ENCODE measurements around the gene ZMAT3.

The ZMAT3 gene

GRCh38 chr3:179021119-179021903 is 50.3 kb downstream of the ZMAT3 start:
- no peak for DNase-seq
- Mint-ChIP-seq H3K4me3 (no peak overlapping the region), H3K27ac (no peak overlapping the region), H3K27me3 (no peaks in the 10 kb centered on the region), H3K9me3 (no peaks in the 10 kb centered on the region), H3K4me1 (peaks cover 27% of the 10 kb centered on the region), H3K36me3 (ENCODE audit: low read depth) (peaks cover 4% of the 10 kb centered on the region)
- no peak for ATAC-seq

- ATAC-seq (no peak), DNase-seq (no peak)
- Mint-ChIP-seq H3K9me3 (no peaks in the 10 kb centered on the region), H3K4me3 (no peak overlapping the region), H3K27me3 (no peaks in the 10 kb centered on the region), H3K27ac (no peak overlapping the region), H3K4me1 (peaks cover 37% of the 10 kb centered on the region), H3K36me3 (ENCODE audit: low read depth) (peaks cover 4% of the 10 kb centered on the region)
Observed at GRCh38 chr3:179020112-179020511, 51.5 kb downstream of the ZMAT3 start.

- H3K4me1 Mint-ChIP-seq: peaks cover 38% of the 10 kb centered on the region
- peaks cover 4% of the 10 kb centered on the region for H3K36me3 Mint-ChIP-seq (ENCODE audit: low read depth)
- no peak overlapping the region for H3K4me3 Mint-ChIP-seq
- ATAC-seq (no peak), DNase-seq (no peak)
- H3K9me3 Mint-ChIP-seq: no peaks in the 10 kb centered on the region
- H3K27me3 Mint-ChIP-seq: no peaks in the 10 kb centered on the region
- no peak overlapping the region for H3K27ac Mint-ChIP-seq
Observed at GRCh38 chr3:179018808-179019207, 52.8 kb downstream of the ZMAT3 start.

GRCh38 chr3:179016979-179017670 is 54.5 kb downstream of the ZMAT3 start:
- no peaks in the 10 kb centered on the region for H3K9me3 Mint-ChIP-seq
- H3K27ac Mint-ChIP-seq: peak overlapping the region; percentile 48
- DNase-seq: no peak
- H3K4me3 Mint-ChIP-seq: peak overlapping the region; percentile 37
- peaks cover 38% of the 10 kb centered on the region for H3K4me1 Mint-ChIP-seq
- H3K36me3 Mint-ChIP-seq (ENCODE audit: low read depth): peaks cover 4% of the 10 kb centered on the region
- H3K27me3 Mint-ChIP-seq: no peaks in the 10 kb centered on the region
- ATAC-seq: no peak

- Mint-ChIP-seq H3K4me3 (no peak overlapping the region), H3K9me3 (no peaks in the 10 kb centered on the region), H3K4me1 (peaks cover 27% of the 10 kb centered on the region), H3K36me3 (ENCODE audit: low read depth) (peaks cover 4% of the 10 kb centered on the region), H3K27me3 (peaks cover 3% of the 10 kb centered on the region), H3K27ac (no peak overlapping the region)
- ATAC-seq (peak; percentile 90), DNase-seq (peak; percentile 42)
Observed at GRCh38 chr3:179015551-179016020, 56.0 kb downstream of the ZMAT3 start.

- DNase-seq (no peak), ATAC-seq (no peak)
- Mint-ChIP-seq H3K4me1 (peaks cover 6% of the 10 kb centered on the region), H3K27ac (no peak overlapping the region), H3K36me3 (ENCODE audit: low read depth) (peaks cover 2% of the 10 kb centered on the region), H3K4me3 (no peak overlapping the region), H3K27me3 (peaks cover 22% of the 10 kb centered on the region), H3K9me3 (no peaks in the 10 kb centered on the region)
Observed at GRCh38 chr3:179005706-179006105, 65.9 kb downstream of the ZMAT3 start.

- H3K4me3 Mint-ChIP-seq: no peak overlapping the region
- ATAC-seq: no peak
- peaks cover 11% of the 10 kb centered on the region for H3K4me1 Mint-ChIP-seq
- no peaks in the 10 kb centered on the region for H3K9me3 Mint-ChIP-seq
- peaks cover 20% of the 10 kb centered on the region for H3K27me3 Mint-ChIP-seq
- H3K36me3 Mint-ChIP-seq (ENCODE audit: low read depth): peaks cover 2% of the 10 kb centered on the region
- no peak for DNase-seq
- no peak overlapping the region for H3K27ac Mint-ChIP-seq
Observed at GRCh38 chr3:179005213-179005612, 66.4 kb downstream of the ZMAT3 start.

GRCh38 chr3:179000659-179001058 is 71.0 kb downstream of the ZMAT3 start:
- H3K4me3 Mint-ChIP-seq: no peak overlapping the region
- no peaks in the 10 kb centered on the region for H3K9me3 Mint-ChIP-seq
- peaks cover 35% of the 10 kb centered on the region for H3K4me1 Mint-ChIP-seq
- H3K27ac Mint-ChIP-seq: peak overlapping the region; percentile 53
- peaks cover 6% of the 10 kb centered on the region for H3K27me3 Mint-ChIP-seq
- DNase-seq: no peak
- peaks cover 5% of the 10 kb centered on the region for H3K36me3 Mint-ChIP-seq (ENCODE audit: low read depth)
- ATAC-seq: no peak

- Mint-ChIP-seq H3K27me3 (peaks cover 5% of the 10 kb centered on the region), H3K4me3 (peak overlapping the region; percentile 47), H3K36me3 (ENCODE audit: low read depth) (peaks cover 5% of the 10 kb centered on the region), H3K4me1 (peaks cover 35% of the 10 kb centered on the region), H3K27ac (peak overlapping the region; percentile 86), H3K9me3 (no peaks in the 10 kb centered on the region)
- DNase-seq (no peak), ATAC-seq (peak; percentile 98)
Observed at GRCh38 chr3:179000144-179000543, 71.5 kb downstream of the ZMAT3 start.

GRCh38 chr3:178996399-178996798 is 75.2 kb downstream of the ZMAT3 start:
- no peak for DNase-seq
- peaks cover 34% of the 10 kb centered on the region for H3K4me1 Mint-ChIP-seq
- H3K9me3 Mint-ChIP-seq: peaks cover 7% of the 10 kb centered on the region
- no peak overlapping the region for H3K27ac Mint-ChIP-seq
- ATAC-seq: peak; percentile 57
- no peak overlapping the region for H3K4me3 Mint-ChIP-seq
- H3K27me3 Mint-ChIP-seq: peaks cover 2% of the 10 kb centered on the region
- H3K36me3 Mint-ChIP-seq (ENCODE audit: low read depth): peaks cover 2% of the 10 kb centered on the region

GRCh38 chr3:178990293-178990692 is 81.3 kb downstream of the ZMAT3 start:
- H3K4me1 Mint-ChIP-seq: no peaks in the 10 kb centered on the region
- peaks cover 56% of the 10 kb centered on the region for H3K9me3 Mint-ChIP-seq
- no peak overlapping the region for H3K27ac Mint-ChIP-seq
- H3K27me3 Mint-ChIP-seq: no peaks in the 10 kb centered on the region
- ATAC-seq (no peak), DNase-seq (no peak)
- H3K36me3 Mint-ChIP-seq (ENCODE audit: low read depth): peaks cover 52% of the 10 kb centered on the region
- H3K4me3 Mint-ChIP-seq: no peak overlapping the region

GRCh38 chr3:178989821-178990220 is 81.8 kb downstream of the ZMAT3 start:
- Mint-ChIP-seq H3K36me3 (ENCODE audit: low read depth) (peaks cover 54% of the 10 kb centered on the region), H3K4me1 (no peaks in the 10 kb centered on the region), H3K27ac (no peak overlapping the region), H3K9me3 (peaks cover 60% of the 10 kb centered on the region), H3K27me3 (no peaks in the 10 kb centered on the region), H3K4me3 (no peak overlapping the region)
- ATAC-seq (no peak), DNase-seq (no peak)

- no peak for DNase-seq
- H3K27ac Mint-ChIP-seq: no peak overlapping the region
- no peak overlapping the region for H3K4me3 Mint-ChIP-seq
- H3K4me1 Mint-ChIP-seq: peaks cover 8% of the 10 kb centered on the region
- no peak for ATAC-seq
- peaks cover 60% of the 10 kb centered on the region for H3K9me3 Mint-ChIP-seq
- H3K27me3 Mint-ChIP-seq: no peaks in the 10 kb centered on the region
- H3K36me3 Mint-ChIP-seq (ENCODE audit: low read depth): peaks cover 56% of the 10 kb centered on the region
Observed at GRCh38 chr3:178987745-178988144, 83.9 kb downstream of the ZMAT3 start.

- H3K9me3 Mint-ChIP-seq: peaks cover 60% of the 10 kb centered on the region
- ATAC-seq (no peak), DNase-seq (no peak)
- no peaks in the 10 kb centered on the region for H3K27me3 Mint-ChIP-seq
- no peak overlapping the region for H3K27ac Mint-ChIP-seq
- peaks cover 57% of the 10 kb centered on the region for H3K36me3 Mint-ChIP-seq (ENCODE audit: low read depth)
- no peak overlapping the region for H3K4me3 Mint-ChIP-seq
- peaks cover 18% of the 10 kb centered on the region for H3K4me1 Mint-ChIP-seq
Observed at GRCh38 chr3:178986456-178986855, 85.2 kb downstream of the ZMAT3 start.

GRCh38 chr3:178982137-178982536 is 89.5 kb downstream of the ZMAT3 start:
- no peaks in the 10 kb centered on the region for H3K27me3 Mint-ChIP-seq
- peaks cover 34% of the 10 kb centered on the region for H3K9me3 Mint-ChIP-seq
- H3K27ac Mint-ChIP-seq: peak overlapping the region; percentile 76
- H3K36me3 Mint-ChIP-seq (ENCODE audit: low read depth): peaks cover 25% of the 10 kb centered on the region
- ATAC-seq (peak; percentile 97), DNase-seq (no peak)
- peaks cover 18% of the 10 kb centered on the region for H3K4me1 Mint-ChIP-seq
- H3K4me3 Mint-ChIP-seq: no peak overlapping the region

Data from activated naive CD8-positive, alpha-beta T cell treated with anti-CD3 and anti-CD28 coated beads, Interleukin-2, amount 50 U/mL, for 24 hours (primary cell).